Panc1 (cell line): Measurements from ENCODE around the gene INF2. TPM values are rescaled to one million over a fixed set of nuclear protein-coding genes. Genes with fewer than 3 reads are reported as not detected.

Experiments
- ATAC-seq: fragments of 200-7000 bp; cut with Tn5 transposase; 2 replicates; pipeline ENCODE4 v1.9.1; 2020; ENCODE audit warnings: mild to moderate bottlenecking, moderate library complexity
- BruUV-seq: library from RNA; stranded (reverse); fragments of 400-500 nt; replicated peaks from 2 replicates; lab custom pipeline; 2021; lab: Mats Ljungman, UMichigan
- CTCF ChIA-PET: fragments of 300-600 bp; sonication (Branson Sonifier 250); formaldehyde crosslinking; loops from one replicate; lab custom pipeline; 2022; ENCODE audit warnings: antibody characterized with exemption; lab: Charles Lee
- POLR2A ChIA-PET: fragments of 300-600 bp; sonication (Branson Sonifier 250); formaldehyde crosslinking; loops from one replicate; lab custom pipeline; 2022; ENCODE audit warnings: antibody characterized with exemption; lab: Charles Lee
- DNase-seq: peaks from one replicate; pipeline ENCODE4 v3.0.0-alpha.2; 2010; ENCODE audit warnings: low read depth, low spot score
- H3K27ac ChIP-seq: 2 replicates; pipeline ENCODE4 v1.5.1; 2011; ENCODE audit warnings: mild to moderate bottlenecking, low read length, inconsistent platforms
- H3K27me3 ChIP-seq: fragments of 200-500 bp; sonication (Bioruptor generic); 2 replicates; pipeline ENCODE4 v1.6.0; 2014; ENCODE audit warnings: low read length, inconsistent platforms; ENCODE audit not compliant: control insufficient read depth, insufficient read depth
- H3K36me3 ChIP-seq: fragments of 200-500 bp; sonication (Bioruptor generic); 2 replicates; pipeline ENCODE4 v1.5.1; 2014; ENCODE audit warnings: inconsistent platforms, mild to moderate bottlenecking, low read length, moderate library complexity; ENCODE audit not compliant: control insufficient read depth, insufficient read depth
- H3K4me1 ChIP-seq: 2 replicates; pipeline ENCODE4 v1.5.1; 2011; ENCODE audit warnings: inconsistent platforms, mild to moderate bottlenecking, low read length, moderate library complexity; ENCODE audit not compliant: control insufficient read depth, insufficient read depth
- H3K4me3 ChIP-seq, 2 experiments: 2 replicates each; pipeline ENCODE4 v1.5.1; 2011 to 2012; ENCODE audit warnings: low read depth in 2 of 2, low read length in 2 of 2, mild to moderate bottlenecking in 2 of 2, inconsistent platforms in 1 of 2, moderate library complexity in 1 of 2
- H3K9me3 ChIP-seq: fragments of 200-500 bp; sonication (Bioruptor generic); 2 replicates; pipeline ENCODE4 v1.5.1; 2014; ENCODE audit warnings: low read depth, mild to moderate bottlenecking, inconsistent platforms, low read length, moderate library complexity; ENCODE audit not compliant: control insufficient read depth, insufficient read depth
- CTCF ChIP-seq: fragments of 450-650 bp; IDR thresholded peaks from 2 replicates; pipeline ENCODE4 v1.5.1; 2017; ENCODE audit warnings: mild to moderate bottlenecking
- POLR2AphosphoS5 ChIP-seq: IDR thresholded peaks from 2 replicates; pipeline ENCODE4 v1.6.1; 2012; ENCODE audit warnings: mild to moderate bottlenecking, low read depth, low read length, moderate library complexity
- REST ChIP-seq, 2 experiments: IDR thresholded peaks; 2 replicates each; pipeline ENCODE4 v1.6.1; 2011 to 2012; ENCODE audit warnings: low read depth in 2 of 2, control low read depth in 1 of 2, low read length in 1 of 2, mild to moderate bottlenecking in 1 of 2, moderate library complexity in 1 of 2; ENCODE audit not compliant: insufficient read depth in 1 of 2
- SIN3A ChIP-seq: IDR thresholded peaks from 2 replicates; pipeline ENCODE4 v1.6.1; 2012; ENCODE audit warnings: low read depth, mild to moderate bottlenecking, low read length, moderate library complexity, borderline replicate concordance; ENCODE audit not compliant: insufficient read depth
- TCF7L2 ChIP-seq: IDR thresholded peaks from 2 replicates; pipeline ENCODE4 v1.6.1; 2011; ENCODE audit warnings: mild to moderate bottlenecking, low read depth, low read length, inconsistent platforms
- in situ Hi-C: cut with HindIII; loops from 2 replicates; pipeline ENCODE4 v1.10.0; 2016; ENCODE audit warnings: low sequenced_read_pairs, low pct_unique_long_range_greater_than_20kb
- intact Hi-C: fragments of 100-400 bp; cut with micrococcal nuclease; formaldehyde crosslinking; loops from one replicate; pipeline ENCODE4 v1.10.0; 2022; ENCODE audit not compliant: unreplicated experiment
- total RNA-seq: library from RNA; stranded (reverse); gene quantifications from one replicate; pipeline ENCODE4 v1.2.1, GENCODE V29; 2021; ENCODE audit not compliant: unreplicated experiment

Gene INF2
- total RNA-seq, 1 experiment from 2014 or later: 195 TPM

DNA sequence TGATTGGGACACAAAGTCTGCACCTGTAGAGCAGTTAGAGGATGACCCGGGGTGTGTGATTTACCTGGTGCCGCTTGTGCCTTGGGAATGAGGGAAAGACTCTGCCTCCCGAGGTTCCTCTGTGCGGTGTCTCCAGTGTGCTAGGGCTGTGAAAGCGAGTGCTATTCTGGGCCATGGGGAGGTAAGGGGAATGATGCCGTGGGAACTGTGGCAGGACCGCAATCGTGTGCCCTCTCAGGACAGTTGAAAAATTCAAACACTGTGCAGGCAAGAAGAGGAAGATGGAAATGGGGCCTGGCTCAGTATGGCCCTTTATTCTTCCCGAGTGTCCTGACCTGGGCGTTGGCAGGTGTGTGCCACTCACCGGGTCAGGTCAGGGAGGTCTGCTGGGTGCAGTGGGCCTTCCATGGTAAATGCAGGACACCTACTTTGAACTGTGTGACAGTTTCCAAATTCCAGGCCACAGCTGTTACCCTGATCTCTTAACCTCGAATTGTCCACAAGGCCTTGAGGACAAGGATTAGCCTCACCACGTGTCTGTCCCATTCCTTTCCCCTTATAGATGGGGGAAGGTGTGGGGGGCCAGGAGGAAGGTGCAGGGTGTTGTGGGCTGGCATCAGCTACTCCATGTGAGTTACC, 64.9 kb downstream of the INF2 start:
- ATAC-seq (no peak), DNase-seq (no peak)
- no peak for TF ChIP-seq SIN3A
- TF ChIP-seq POLR2AphosphoS5: no peak
- TF ChIP-seq TCF7L2: no peak
- TF ChIP-seq CTCF: no peak
- TF ChIP-seq REST (IDR thresholded peaks at IDR 0.05; ENCODE audit: insufficient read depth in 1 of 2, low read depth in 2 of 2, low read length in 1 of 2): no peak
- TSS peak; percentile 76 for BruUV-seq
- Histone ChIP-seq H3K27me3 (no peaks in the 10 kb centered on the region), H3K36me3 (peaks cover 3% of the 10 kb centered on the region; the same call in 1 of the 2 replicates), H3K9me3 (no peaks in the 10 kb centered on the region), H3K4me3 (peak overlapping the region; percentile 73 to 88), H3K27ac (no peak overlapping the region; the same call in 1 of the 2 replicates), H3K4me1 (peaks cover 14% of the 10 kb centered on the region)
- ChIA-PET POLR2A (no interaction called here), CTCF (interaction anchor here (0.6 kb wide), 1 partner anchor 72 kb away, joined by 3 read pairs; no protein-coding TSS in a partner anchor)
- intact Hi-C loops (no loop called here), in situ Hi-C loops (no loop called here)

- Histone ChIP-seq H3K27me3 (no peaks in the 10 kb centered on the region), H3K9me3 (no peaks in the 10 kb centered on the region), H3K4me3 (no peak overlapping the region), H3K36me3 (peaks cover 3% of the 10 kb centered on the region; the same call in 1 of the 2 replicates), H3K27ac (no peak overlapping the region), H3K4me1 (peaks cover 7% of the 10 kb centered on the region)
- DNase-seq (no peak), ATAC-seq (no peak)
- POLR2A ChIA-PET: no interaction called here
- intact Hi-C loops (no loop called here), in situ Hi-C loops (no loop called here)
- TF ChIP-seq REST (IDR thresholded peaks at IDR 0.05; ENCODE audit: insufficient read depth in 1 of 2, low read depth in 2 of 2, low read length in 1 of 2): no peak
- no peak for TF ChIP-seq CTCF
- TF ChIP-seq POLR2AphosphoS5: no peak
- TF ChIP-seq SIN3A: no peak
- no peak for TF ChIP-seq TCF7L2
- no TSS peak for BruUV-seq
- CTCF ChIA-PET: no interaction called here
Measured at GRCh38 chr14:104755621-104756020, 66.2 kb downstream of the INF2 start.
